ENCODE measurements around the gene TRAK2. TPM values are rescaled to one million over a fixed set of nuclear protein-coding genes. Genes with fewer than 3 reads are reported as not detected.

The TRAK2 gene
- total and polyA plus RNA-seq, 2 experiments from 2014 or later: 6.7 to 17.0 TPM

GRCh38 chr2:201482543-201482942, 31.3 kb upstream of the TRAK2 start (continued):
- TF ChIP-seq ZNF462 (CRISPR knock-in tag; IDR thresholded peaks at IDR 0.05): no peak

GRCh38 chr2:201472411-201472810, 21.2 kb upstream of the TRAK2 start:
- no peak overlapping the region for H2AFZ ChIP-seq
- TF ChIP-seq CTCF (conservative IDR thresholded peaks at IDR 0.05; ENCODE audit: low read depth in 2 of 2): no peak
- no peak for TF ChIP-seq ETS1 (IDR thresholded peaks at IDR 0.05)
- no peak for TF ChIP-seq CREB1 (CRISPR knock-in tag; IDR thresholded peaks at IDR 0.05; ENCODE audit: low read depth)
- no peak for TF ChIP-seq JUNB (IDR thresholded peaks at IDR 0.05; ENCODE audit: unreplicated experiment)
- TF ChIP-seq POLR2AphosphoS5 (IDR thresholded peaks at IDR 0.05; ENCODE audit: low read depth): no peak
- TF ChIP-seq STAT1 (IDR thresholded peaks at IDR 0.05; ENCODE audit: unreplicated experiment): no peak
- no peak for TF ChIP-seq ZNF114 (CRISPR knock-in tag; IDR thresholded peaks at IDR 0.05)

More at GRCh38 chr2:201472411-201472810, 21.2 kb upstream of the TRAK2 start:
- Histone ChIP-seq H3K27me3 (ENCODE audit: insufficient read depth) (no peaks in the 10 kb centered on the region), H3K36me3 (ENCODE audit: insufficient read depth) (peaks cover 4% of the 10 kb centered on the region; the same call in 1 of the 2 replicates), H3K27ac (ENCODE audit: low read depth) (no peak overlapping the region), H3F3A (replicated peaks; ENCODE audit: low read depth) (no peaks in the 10 kb centered on the region), H4K20me1 (replicated peaks; ENCODE audit: insufficient read depth) (no peaks in the 10 kb centered on the region), H3K79me2 (replicated peaks; ENCODE audit: insufficient read depth) (no peaks in the 10 kb centered on the region), H3K4me1 (ENCODE audit: insufficient read depth) (no peaks in the 10 kb centered on the region), H3K9me2 (ENCODE audit: insufficient read depth) (no peaks in the 10 kb centered on the region), H3K4me3 (no peak overlapping the region), H3K4me2 (no peak overlapping the region)
- no peaks in the 10 kb centered on the region for H3K27me3 Mint-ChIP-seq (ENCODE audit: insufficient read depth, low read depth, poor library complexity)
- no peak overlapping the region for H3K4me3 Mint-ChIP-seq
- no peak for ATAC-seq
- H3K9me3 Mint-ChIP-seq: no peaks in the 10 kb centered on the region
- no peak overlapping the region for H3K27ac Mint-ChIP-seq
- DNase-seq (ENCODE audit: low spot score): no peak
- peaks cover 24% of the 10 kb centered on the region; the same call in 2 of the 3 replicates for H3K36me3 Mint-ChIP-seq (ENCODE audit: low read depth)
- H3K4me1 Mint-ChIP-seq: peaks cover 8% of the 10 kb centered on the region; the same call in 2 of the 3 replicates

Data from GM23338 (cell line).